SK-N-SH treated with all-trans-retinoic acid at 6 μM for 48 hours (cell line): ENCODE data around the gene ASIC1.

ENCODE experiments used
- ISL1 ChIP-seq: fragments of 250-450 bp; sonication (Bioruptor Pico); IDR thresholded peaks from 2 replicates; pipeline ENCODE4 v2.1.2; 2022; ENCODE audit warnings: mild to moderate bottlenecking, moderate library complexity
- TCF4 ChIP-seq: fragments of 250-450 bp; sonication (Bioruptor Pico); IDR thresholded peaks from 2 replicates; pipeline ENCODE4 v1.8.0; 2021; ENCODE audit warnings: mild to moderate bottlenecking, moderate library complexity, borderline replicate concordance
- ZC3H10 ChIP-seq: fragments of 250-450 bp; sonication (Bioruptor Pico); IDR thresholded peaks from 2 replicates; pipeline ENCODE4 v1.5.1; 2021; ENCODE audit warnings: mild to moderate bottlenecking, moderate library complexity
- ZNF8 ChIP-seq: fragments of 450-650 bp; formaldehyde crosslinking; IDR thresholded peaks from 2 replicates; pipeline ENCODE4 v1.5.0; 2020; ENCODE audit warnings: mild to moderate bottlenecking, moderate library complexity

DNA sequence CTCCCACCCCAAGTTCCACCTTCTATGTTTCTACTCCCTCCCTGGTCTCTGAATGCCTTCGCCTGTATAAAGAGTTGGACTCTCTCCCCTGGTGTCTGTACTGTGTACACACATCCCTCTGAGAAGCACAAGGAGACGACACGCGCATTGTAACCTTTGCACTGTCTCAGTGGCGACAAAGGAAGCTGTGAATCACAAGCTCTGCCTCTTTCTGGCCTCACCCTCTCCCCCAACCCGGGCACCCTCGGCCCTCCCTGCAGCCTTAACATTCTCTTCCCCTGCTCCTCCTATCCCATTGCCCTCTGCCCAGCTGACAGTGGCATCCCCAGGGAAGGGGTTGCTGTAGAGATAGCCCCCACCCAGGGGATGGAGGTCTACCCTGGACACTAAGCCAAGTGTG lies 25.2 kb downstream of the ASIC1 start:
- TF ChIP-seq ZNF8 (CRISPR knock-in tag) (no peak), ISL1 (CRISPR knock-in tag) (no peak), ZC3H10 (CRISPR knock-in tag) (no peak), TCF4 (CRISPR knock-in tag) (no peak)
